Stomach (tissue), 9 donors: ENCODE measurements around the gene SUPV3L1. TPM values are rescaled to one million over a fixed set of nuclear protein-coding genes. Genes with fewer than 3 reads are reported as not detected.
"Not testable (repeated sequence)": the region's sequence is repeated elsewhere in the genome, so short reads cannot be mapped to it uniquely, and the experiment has no call there.

Experiments
- DNase-seq, 2 donors: peaks; one replicate each; pipeline versions ENCODE4 v3.0.0 to v3.0.0-alpha.2; 2013 to 2019
- H3K27ac ChIP-seq, 5 donors: fragments of 200-600 bp in 4 of 5; sonication (generic) in 4 of 5; one replicate each; pipeline ENCODE4 v1.5.1; 2013 to 2019; ENCODE audit warnings: mild to moderate bottlenecking in 1 of 5, moderate library complexity in 1 of 5
- H3K27me3 ChIP-seq, 3 donors: fragments of 200-600 bp; sonication (generic); one replicate each; pipeline ENCODE4 v1.5.1; 2017 to 2019; ENCODE audit warnings: mixed run types in 1 of 3
- H3K36me3 ChIP-seq, 4 donors: fragments of 200-600 bp; sonication (generic); 1 replicate in 3 of 4; 2 replicates in 1 of 4; pipeline ENCODE4 v1.5.1; 2016 to 2019
- H3K4me1 ChIP-seq, 4 donors: fragments of 200-600 bp; sonication (generic); one replicate each; pipeline ENCODE4 v1.5.1; 2016 to 2019
- H3K4me3 ChIP-seq, 4 donors: fragments of 200-600 bp; sonication (generic) in 3 of 4; one replicate each; pipeline ENCODE4 v1.5.1; 2016 to 2019; ENCODE audit warnings: mild to moderate bottlenecking in 1 of 4
- H3K9me3 ChIP-seq, 4 donors: fragments of 200-600 bp; sonication (generic); one replicate each; pipeline ENCODE4 v1.5.1; 2016 to 2019
- EP300 ChIP-seq: sonication (generic); formaldehyde crosslinking; IDR thresholded peaks from one replicate; pipeline ENCODE4 v1.6.1; 2017; ENCODE audit warnings: antibody characterized with exemption
- POLR2A ChIP-seq, 4 donors: fragments of 450-650 bp; IDR thresholded peaks; one replicate each; pipeline ENCODE4 v1.6.1; 2016; ENCODE audit warnings: antibody characterized with exemption in 4 of 4, control low read depth in 2 of 4, mild to moderate bottlenecking in 1 of 4, moderate library complexity in 1 of 4
- POLR2AphosphoS5 ChIP-seq, 3 donors: sonication (generic); formaldehyde crosslinking; IDR thresholded peaks; one replicate each; pipeline ENCODE4 v1.6.1; 2016; ENCODE audit warnings: antibody characterized with exemption in 3 of 3
- WGBS, 5 donors: extraction: QIAGEN DNeasy Blood & Tissue Kit in 3 of 5; methylation state at CpG; one replicate each; pipeline versions ENCODE4 v1.1.5 to v1.1.7; 2013 to 2018; 5-methylcytosine and 5-hydroxymethylcytosine counted together
- intact Hi-C: fragments of 100-400 bp; cut with DNase I; formaldehyde crosslinking; loops from one replicate; pipeline ENCODE4 v1.15.1; 2023; ENCODE audit warnings: low total_unique reads
- polyA plus RNA-seq, 3 donors: library from polyadenylated mRNA; stranded (reverse); fragments of 200-250 nt; gene quantifications; one replicate each; pipeline ENCODE4 v1.2.3, GENCODE V29; 2013
- total RNA-seq, 5 donors: library from RNA; depleted of rRNA; stranded (reverse); fragments of >200 nt; gene quantifications; one replicate each; pipeline versions ENCODE4 v1.1.0 to v1.2.3, GENCODE V29; 2014 to 2016
- TF ChIP-seq, protein P1 (sequence below), 7 experiments: fragments of 450-650 bp in 4 of 7; fragments of 200-600 bp in 3 of 7; sonication (generic) in 3 of 7; IDR thresholded peaks; one replicate each; pipeline ENCODE4 v1.5.1; 2016 to 2019; ENCODE audit warnings: antibody characterized with exemption in 7 of 7, control low read depth in 2 of 7, mild to moderate bottlenecking in 1 of 7
- donor health status: healthy with polysubstance abuse.
- donor health status: Bipolar disorder and iron deficiency.
- donor health status: healthy.

Gene SUPV3L1
- total and polyA plus RNA-seq, 8 donors: 15.2 to 111 (median 45.5) TPM

DNA sequence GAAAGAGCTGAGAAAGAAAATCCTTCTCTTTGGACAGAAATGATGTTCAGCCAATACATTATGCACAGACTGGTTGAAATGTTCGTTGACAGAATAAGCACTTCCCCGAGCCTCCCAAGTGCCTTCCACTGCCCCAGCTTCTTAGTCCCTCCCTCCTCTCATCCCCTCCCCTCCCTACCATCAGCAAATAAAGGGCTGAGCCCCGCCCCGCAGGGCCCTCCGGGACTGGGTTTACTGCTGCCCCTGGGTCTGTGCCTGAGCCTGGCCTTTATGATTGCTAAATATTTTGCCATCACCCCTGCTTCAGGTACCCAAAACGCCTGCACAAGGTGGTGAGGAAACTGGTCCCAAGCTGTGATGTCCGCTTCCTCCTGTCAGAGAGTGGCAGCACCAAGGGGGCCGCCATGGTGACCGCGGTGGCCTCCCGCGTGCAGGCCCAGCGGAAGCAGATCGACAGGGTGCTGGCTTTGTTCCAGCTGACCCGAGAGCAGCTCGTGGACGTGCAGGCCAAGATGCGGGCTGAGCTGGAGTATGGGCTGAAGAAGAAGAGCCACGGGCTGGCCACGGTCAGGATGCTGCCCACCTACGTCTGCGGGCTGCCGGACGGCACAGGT lies 68.2 kb downstream of the SUPV3L1 start:
- H3K27ac ChIP-seq: no peak overlapping the region
- H3K27me3 ChIP-seq: no peaks in the 10 kb centered on the region
- H3K4me3 ChIP-seq: no peak overlapping the region
- TF ChIP-seq, protein P1, sequence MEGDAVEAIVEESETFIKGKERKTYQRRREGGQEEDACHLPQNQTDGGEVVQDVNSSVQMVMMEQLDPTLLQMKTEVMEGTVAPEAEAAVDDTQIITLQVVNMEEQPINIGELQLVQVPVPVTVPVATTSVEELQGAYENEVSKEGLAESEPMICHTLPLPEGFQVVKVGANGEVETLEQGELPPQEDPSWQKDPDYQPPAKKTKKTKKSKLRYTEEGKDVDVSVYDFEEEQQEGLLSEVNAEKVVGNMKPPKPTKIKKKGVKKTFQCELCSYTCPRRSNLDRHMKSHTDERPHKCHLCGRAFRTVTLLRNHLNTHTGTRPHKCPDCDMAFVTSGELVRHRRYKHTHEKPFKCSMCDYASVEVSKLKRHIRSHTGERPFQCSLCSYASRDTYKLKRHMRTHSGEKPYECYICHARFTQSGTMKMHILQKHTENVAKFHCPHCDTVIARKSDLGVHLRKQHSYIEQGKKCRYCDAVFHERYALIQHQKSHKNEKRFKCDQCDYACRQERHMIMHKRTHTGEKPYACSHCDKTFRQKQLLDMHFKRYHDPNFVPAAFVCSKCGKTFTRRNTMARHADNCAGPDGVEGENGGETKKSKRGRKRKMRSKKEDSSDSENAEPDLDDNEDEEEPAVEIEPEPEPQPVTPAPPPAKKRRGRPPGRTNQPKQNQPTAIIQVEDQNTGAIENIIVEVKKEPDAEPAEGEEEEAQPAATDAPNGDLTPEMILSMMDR (IDR thresholded peaks at IDR 0.05): no peak
- TF ChIP-seq EP300 (no peak), POLR2AphosphoS5 (IDR thresholded peaks at IDR 0.05) (no peak), POLR2A (IDR thresholded peaks at IDR 0.05) (no peak)
- DNase-seq: no peak
- no peaks in the 10 kb centered on the region for H3K4me1 ChIP-seq
- H3K9me3 ChIP-seq: no peaks in the 10 kb centered on the region
- H3K36me3 ChIP-seq: no peaks in the 10 kb centered on the region
- 75 to 85% (median 79%) methylated on average over 20 to 24 of the region's 24 CpGs for WGBS, 5 donors
- intact Hi-C loops: no loop called here

DNA sequence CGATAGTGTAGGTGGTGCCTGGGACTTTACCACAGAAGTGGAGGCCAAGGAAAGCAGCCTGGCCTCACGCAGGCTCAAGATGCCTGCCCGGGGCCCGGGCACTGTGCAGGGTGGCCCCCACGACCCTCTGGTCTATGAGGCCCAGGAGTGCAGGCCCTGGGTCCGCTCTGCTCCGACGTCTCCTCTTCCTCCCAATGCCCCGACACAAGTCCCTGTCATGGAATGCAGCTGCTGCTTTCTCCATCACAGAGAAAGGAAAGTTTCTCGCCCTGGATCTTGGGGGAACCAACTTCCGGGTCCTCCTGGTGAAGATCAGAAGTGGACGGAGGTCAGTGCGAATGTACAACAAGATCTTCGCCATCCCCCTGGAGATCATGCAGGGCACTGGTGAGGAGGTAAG lies 70.0 kb downstream of the SUPV3L1 start:
- TF ChIP-seq, protein P1 (IDR thresholded peaks at IDR 0.05): no peak
- TF ChIP-seq EP300 (no peak), POLR2AphosphoS5 (IDR thresholded peaks at IDR 0.05) (no peak), POLR2A (IDR thresholded peaks at IDR 0.05) (no peak)
- no peak overlapping the region for H3K4me3 ChIP-seq
- WGBS, 5 donors: 92 to 96% (median 94%) methylated on average over 9 to 14 of the region's 14 CpGs
- intact Hi-C loops: no loop called here
- no peaks in the 10 kb centered on the region for H3K9me3 ChIP-seq
- no peak overlapping the region for H3K27ac ChIP-seq
- H3K27me3 ChIP-seq: no peaks in the 10 kb centered on the region
- no peaks in the 10 kb centered on the region for H3K4me1 ChIP-seq
- DNase-seq: no peak
- H3K36me3 ChIP-seq: no peaks in the 10 kb centered on the region

DNA sequence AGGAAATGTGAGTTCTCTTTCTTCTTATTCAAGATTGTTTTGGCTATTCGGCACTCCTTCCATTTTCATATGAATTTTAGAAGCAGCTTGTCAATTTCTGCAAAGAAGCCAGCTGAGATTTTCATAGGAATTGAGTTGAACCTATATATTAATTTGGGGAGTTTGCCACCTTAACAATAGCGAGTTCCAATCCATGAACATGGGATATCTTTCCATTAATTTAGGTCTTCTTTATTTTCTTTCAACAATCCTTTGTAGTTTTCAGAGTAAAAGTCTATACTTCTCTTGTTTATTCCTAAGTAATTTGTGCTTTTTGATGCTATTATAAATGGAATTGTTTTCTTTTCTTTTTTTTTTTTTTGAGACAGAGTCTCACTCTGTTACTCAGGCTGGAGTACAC lies 71.4 kb downstream of the SUPV3L1 start:
- H3K9me3 ChIP-seq, H3K4me3 ChIP-seq, H3K27ac ChIP-seq, H3K27me3 ChIP-seq, H3K4me1 ChIP-seq, DNase-seq, H3K36me3 ChIP-seq, intact Hi-C loops: not testable (repeated sequence)
- WGBS, 5 donors: 92 to 98% (median 95%) methylated on average over 2 of the region's 2 CpGs

DNA sequence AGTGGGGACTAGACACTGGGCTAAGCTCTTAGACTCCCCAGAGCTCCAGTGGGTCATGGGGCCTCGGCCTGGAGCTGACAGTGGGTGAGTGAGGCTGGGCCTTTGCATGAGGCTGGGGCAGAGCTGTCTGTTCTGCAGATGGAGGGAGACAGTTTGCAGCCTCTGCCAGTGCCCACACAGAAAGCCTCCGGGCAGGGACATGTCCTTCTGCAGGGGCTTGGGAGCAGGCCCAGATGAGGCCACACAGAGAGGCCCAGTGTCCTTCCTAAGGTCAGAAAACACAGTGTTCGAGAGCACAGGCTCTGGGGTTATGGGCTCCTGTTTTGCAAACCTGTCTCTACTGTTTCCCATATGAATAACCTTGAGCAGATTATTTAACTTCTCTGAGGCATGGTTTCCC lies 73.1 kb downstream of the SUPV3L1 start:
- 55 to 89% (median 84%) methylated on average over 3 of the region's 3 CpGs for WGBS, 5 donors
- Histone ChIP-seq H3K27me3 (no peaks in the 10 kb centered on the region), H3K27ac (no peak overlapping the region), H3K4me1 (no peaks in the 10 kb centered on the region), H3K36me3 (no peaks in the 10 kb centered on the region), H3K4me3 (no peak overlapping the region), H3K9me3 (no peaks in the 10 kb centered on the region)
- DNase-seq: no peak
- TF ChIP-seq POLR2A (IDR thresholded peaks at IDR 0.05): no peak
- TF ChIP-seq, protein P1 (IDR thresholded peaks at IDR 0.05): no peak
- no peak for TF ChIP-seq EP300
- no peak for TF ChIP-seq POLR2AphosphoS5 (IDR thresholded peaks at IDR 0.05)
- intact Hi-C loops: no loop called here

GRCh38 chr10:69254877-69255276 lies 74.8 kb downstream of the SUPV3L1 start:
- no peaks in the 10 kb centered on the region for H3K36me3 ChIP-seq
- WGBS, 5 donors: 57 to 79% (median 73%) methylated on average over 7 of the region's 7 CpGs
- no peak for TF ChIP-seq EP300
- no peak for TF ChIP-seq POLR2AphosphoS5 (IDR thresholded peaks at IDR 0.05)
- no peak for TF ChIP-seq POLR2A (IDR thresholded peaks at IDR 0.05)

More at GRCh38 chr10:69254877-69255276, 74.8 kb downstream of the SUPV3L1 start:
- Histone ChIP-seq H3K4me3 (no peak overlapping the region), H3K27ac (no peak overlapping the region), H3K9me3 (no peaks in the 10 kb centered on the region), H3K4me1 (no peaks in the 10 kb centered on the region), H3K27me3 (no peaks in the 10 kb centered on the region)
- intact Hi-C loops: no loop called here
- DNase-seq: no peak

Other genes with a start within 250 kb of the SUPV3L1 start
- 10 to 100 TPM; 16.8 to 85.2 (median 19.8) TPM for gene DDX21, start 224.1 kb upstream of the SUPV3L1 start, total RNA-seq
- 10 to 100 TPM; 14.3 to 28.7 (median 22.7) TPM for gene DDX21, start 224.1 kb upstream of the SUPV3L1 start, polyA plus RNA-seq
- gene KIFBP, start 191.4 kb upstream of the SUPV3L1 start, total RNA-seq: 10 to 100 TPM in 4 of 5 donors, 1 to 10 TPM in 1; 2.3 to 26.7 (median 18.0) TPM
- 10 to 100 TPM; 10.8 to 13.0 (median 11.1) TPM for gene KIFBP, start 191.4 kb upstream of the SUPV3L1 start, polyA plus RNA-seq
- 100 to 1,000 TPM in 1 of 5 donors, 10 to 100 TPM in 3, 1 to 10 TPM in 1; 1.3 to 212 (median 43.8) TPM for gene SRGN, start 92.1 kb upstream of the SUPV3L1 start, total RNA-seq
- gene SRGN, start 92.1 kb upstream of the SUPV3L1 start, polyA plus RNA-seq: 10 to 100 TPM; 26.6 to 83.6 (median 42.0) TPM
- 10 to 100 TPM; 28.8 to 69.6 (median 35.0) TPM for gene VPS26A, start 56.1 kb upstream of the SUPV3L1 start, total RNA-seq
- 10 to 100 TPM; 22.6 to 37.3 (median 27.9) TPM for gene VPS26A, start 56.1 kb upstream of the SUPV3L1 start, polyA plus RNA-seq
- gene HKDC1, start 40.1 kb downstream of the SUPV3L1 start, total RNA-seq: 1 to 10 TPM in 3 of 5 donors, under 1 TPM in 1, not detected in 1; 0.29 to 5.8 (median 2.6) TPM
- gene HKDC1, start 40.1 kb downstream of the SUPV3L1 start, polyA plus RNA-seq: under 1 TPM; 0.10 to 0.19 (median 0.15) TPM
- 10 to 100 TPM; 32.7 to 60.9 (median 54.5) TPM for gene HK1, start 98.3 kb downstream of the SUPV3L1 start, total RNA-seq
- gene HK1, start 98.3 kb downstream of the SUPV3L1 start, polyA plus RNA-seq: 10 to 100 TPM; 42.6 to 48.0 (median 43.7) TPM
- 100 to 1,000 TPM in 1 of 5 donors, 10 to 100 TPM in 3, 1 to 10 TPM in 1; 5.7 to 133 (median 14.3) TPM for gene TACR2, start 236.7 kb downstream of the SUPV3L1 start, total RNA-seq
- 10 to 100 TPM in 1 of 3 donors, under 1 TPM in 1, not detected in 1; 0.56 to 67.8 TPM for gene TACR2, start 236.7 kb downstream of the SUPV3L1 start, polyA plus RNA-seq